GM18873 (cell line): Measurements from ENCODE around the gene MTMR2.

Experiments used
- ATAC-seq: cut with Tn5 transposase; IDR thresholded peaks from one replicate; pipeline ENCODE4 v1.9.1; 2021; ENCODE audit warnings: mild to moderate bottlenecking, moderate library complexity, moderate number of reproducible peaks; ENCODE audit not compliant: unreplicated experiment, low FRiP score

The MTMR2 gene

DNA sequence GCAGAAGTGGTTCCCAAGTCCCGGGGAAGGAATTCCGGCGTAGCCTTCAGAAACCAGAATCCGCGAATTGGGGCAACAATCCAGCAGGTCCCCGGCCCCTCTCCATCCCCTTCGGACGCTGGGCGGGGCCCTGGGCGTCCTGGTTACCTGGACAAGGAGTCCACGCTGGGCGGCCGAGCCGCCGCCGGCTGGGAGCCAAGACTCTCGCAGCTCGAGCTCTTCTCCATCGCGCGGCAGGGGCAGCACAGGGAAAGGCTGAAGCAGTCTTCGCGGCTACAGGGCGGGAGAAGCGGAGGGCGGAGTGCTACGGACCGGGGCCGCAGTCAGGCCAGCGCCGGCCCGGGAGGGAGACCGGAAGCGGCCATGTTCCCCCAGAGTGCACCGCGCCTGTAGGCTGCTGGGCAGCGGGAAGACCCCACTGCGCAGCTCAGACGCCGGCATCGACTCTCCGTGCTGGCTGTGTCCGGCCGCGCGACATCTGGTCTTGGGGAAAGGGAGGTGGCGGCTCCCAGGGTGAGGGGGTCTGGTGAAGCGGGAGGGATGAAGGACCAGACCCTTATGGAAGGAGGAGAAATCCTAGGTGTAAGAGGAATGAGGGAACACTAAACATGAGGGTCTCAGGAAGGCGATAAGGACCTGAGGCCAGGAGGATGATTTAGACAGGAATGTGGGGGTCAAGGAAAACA, at the start of gene MTMR2:
MTMR2 (minus strand) TSS at position 380 of the 686 bp plus-strand sequence; CDS start at position 227, 153 bp downstream.
- peak; percentile 95 for ATAC-seq

- ATAC-seq: no peak
Measured at GRCh38 chr11:95972060-95972459, 48.2 kb upstream of the MTMR2 start.

- ATAC-seq: no peak
Measured at GRCh38 chr11:95968585-95968984, 44.7 kb upstream of the MTMR2 start.

DNA sequence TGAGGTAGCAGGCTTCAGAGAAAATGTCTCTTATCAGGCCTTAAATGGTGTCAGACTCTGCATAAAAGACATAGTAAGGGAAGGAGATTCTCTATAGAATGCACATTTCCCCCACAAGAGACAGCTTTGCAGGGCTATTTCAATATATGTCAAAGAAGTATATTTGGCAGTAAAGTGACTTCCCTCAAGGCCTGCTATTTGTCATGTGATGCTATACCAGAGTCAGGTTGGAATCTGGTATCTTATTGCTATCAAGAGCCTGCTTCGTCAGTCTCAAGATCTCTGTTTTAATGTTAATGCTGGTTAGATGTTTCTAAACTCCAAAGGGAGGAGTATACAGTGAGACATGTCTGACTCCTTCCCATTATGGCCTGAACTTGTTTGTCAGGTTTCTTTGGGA, 40.4 kb upstream of the MTMR2 start:
- no peak for ATAC-seq

- ATAC-seq: no peak
Measured at GRCh38 chr11:95961758-95962157, 37.9 kb upstream of the MTMR2 start.

GRCh38 chr11:95950905-95951304, 27.0 kb upstream of the MTMR2 start:
- ATAC-seq: no peak

DNA sequence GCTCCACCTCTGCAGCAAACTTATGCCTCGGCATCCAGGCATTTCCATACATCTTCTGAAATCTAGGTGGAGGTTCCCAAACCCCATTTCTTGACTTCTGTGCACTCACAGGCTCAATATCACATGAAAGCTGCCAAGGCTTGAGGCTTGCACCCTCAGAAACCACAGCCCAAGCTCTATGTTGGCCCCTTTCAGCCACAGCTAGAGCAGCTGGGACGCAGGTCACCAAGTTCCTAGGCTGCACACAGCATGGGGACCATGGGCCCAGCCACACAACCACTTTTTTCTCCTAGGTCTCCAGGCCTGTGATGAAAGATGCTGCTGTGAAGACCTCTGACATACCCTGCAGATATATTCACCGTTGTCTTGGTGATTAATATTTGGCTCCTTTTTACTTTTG, 24.7 kb upstream of the MTMR2 start:
- no peak for ATAC-seq

DNA sequence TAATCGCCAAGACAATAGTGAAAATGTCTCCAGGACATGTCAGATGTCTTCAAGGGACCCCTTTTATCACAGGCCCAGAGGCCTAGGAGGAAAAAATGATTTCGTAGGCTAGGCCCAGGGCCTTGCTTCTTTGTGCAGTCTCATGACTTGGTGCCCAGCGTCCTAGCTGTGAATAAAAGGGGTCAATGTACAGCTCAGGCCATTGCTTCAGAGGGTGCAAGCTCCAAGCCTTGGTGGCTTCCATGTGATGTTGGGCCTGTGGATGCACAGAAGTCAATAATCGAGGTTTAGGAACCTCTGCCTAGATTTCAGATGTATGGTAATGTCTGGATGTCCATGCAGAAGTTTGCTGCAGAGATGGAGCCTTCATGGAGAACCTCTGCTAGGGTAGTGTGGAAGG, 20.7 kb upstream of the MTMR2 start:
- ATAC-seq: no peak

DNA sequence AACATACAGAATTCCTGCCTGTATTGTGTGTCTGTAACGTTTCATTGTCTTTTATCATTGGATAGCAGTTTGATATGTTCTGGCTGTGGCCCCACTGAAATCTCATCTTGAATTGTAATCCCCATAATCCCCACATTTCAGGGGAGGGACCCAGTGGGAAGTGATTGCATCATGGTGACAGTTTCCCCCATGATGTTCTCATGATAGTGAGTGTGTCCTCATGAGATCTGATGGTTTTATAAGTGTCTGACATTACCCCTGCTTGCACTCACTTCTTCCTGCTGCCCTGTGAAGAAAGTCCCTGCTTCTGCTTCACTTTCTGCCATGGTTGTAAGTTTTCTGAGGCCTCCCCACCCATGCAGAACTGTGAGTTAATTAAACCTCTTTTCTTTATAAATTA, 19.6 kb upstream of the MTMR2 start:
- ATAC-seq: no peak

GRCh38 chr11:95939091-95939490, 15.2 kb upstream of the MTMR2 start:
- ATAC-seq: no peak

DNA sequence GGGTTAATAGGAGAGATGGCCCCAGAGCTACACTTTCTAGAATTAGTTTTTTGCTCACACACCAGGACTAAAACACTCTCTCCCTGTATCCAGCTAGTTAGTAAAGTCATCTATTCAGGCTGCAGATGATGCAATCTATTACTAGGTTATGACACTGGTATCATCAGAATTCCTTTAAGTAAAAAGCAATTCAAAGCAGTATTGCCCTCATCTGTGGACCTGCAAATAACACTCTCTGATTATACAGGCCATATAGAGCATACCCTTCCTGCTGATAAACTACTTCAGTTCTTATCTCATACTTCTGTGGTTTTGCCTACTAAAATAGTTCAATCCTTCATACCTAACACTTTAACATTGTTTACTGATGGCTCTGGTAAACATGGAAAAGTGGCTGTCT, 13.5 kb upstream of the MTMR2 start:
- ATAC-seq: no peak

DNA sequence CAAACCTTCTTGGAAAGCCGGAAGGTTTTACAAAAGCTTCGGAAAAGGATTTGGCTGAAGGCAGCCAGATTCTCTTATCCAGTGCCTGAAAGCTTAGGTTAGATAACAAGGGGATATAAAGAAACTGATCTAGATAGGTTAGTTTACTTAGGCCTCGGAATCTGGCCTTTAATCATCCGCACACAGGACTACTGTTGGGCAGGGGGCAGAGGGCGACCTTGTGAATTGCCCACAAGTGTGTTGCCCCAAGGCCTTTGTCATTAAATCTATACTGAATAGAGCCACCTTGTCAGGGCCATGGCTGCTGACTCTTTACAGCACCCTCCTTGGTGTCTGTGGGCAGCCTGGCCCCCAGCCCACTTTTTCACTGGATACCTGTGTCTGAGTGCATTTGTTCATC, 9.7 kb upstream of the MTMR2 start:
- no peak for ATAC-seq

DNA sequence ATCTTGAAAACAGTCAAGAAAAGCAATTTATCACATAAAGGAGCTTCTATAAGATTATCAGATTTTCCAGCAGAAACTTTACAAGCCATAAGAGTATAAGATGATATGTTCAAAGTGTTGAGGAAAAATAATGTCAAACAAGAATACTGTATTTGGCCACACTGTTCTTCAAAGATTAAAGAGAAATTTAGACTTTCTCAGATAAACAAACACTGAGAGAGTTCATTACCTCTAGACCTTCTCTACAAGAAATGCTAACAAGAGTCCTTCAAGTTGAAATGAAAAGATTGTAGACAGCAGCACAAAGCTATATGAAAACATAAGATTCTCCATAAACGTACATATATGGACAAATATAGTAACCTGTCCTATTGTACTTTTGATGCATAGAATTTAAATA, 8.0 kb upstream of the MTMR2 start:
- no peak for ATAC-seq

- ATAC-seq: no peak
Measured at GRCh38 chr11:95930948-95931347, 7.0 kb upstream of the MTMR2 start.

DNA sequence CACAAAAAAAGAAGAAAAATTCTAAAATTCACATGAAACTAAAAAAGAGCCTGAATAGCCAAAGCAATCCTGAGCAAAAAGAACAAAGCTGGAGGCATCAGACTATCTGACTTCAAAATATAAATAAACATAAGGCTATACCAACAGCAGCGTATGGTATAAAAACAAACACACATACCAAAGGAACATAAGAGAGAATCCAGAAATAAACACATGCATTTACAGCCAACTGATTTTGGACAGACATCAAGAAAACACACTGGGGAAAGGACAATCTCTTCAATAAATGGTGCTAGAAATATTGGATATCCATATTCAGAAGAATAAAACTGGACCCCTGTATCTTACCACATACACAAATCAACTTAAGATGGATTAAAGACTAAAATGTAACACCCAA, 2.8 kb upstream of the MTMR2 start:
- no peak for ATAC-seq

- ATAC-seq: no peak
Measured at GRCh38 chr11:95925011-95925410, 1.1 kb upstream of the MTMR2 start.

GRCh38 chr11:95924414-95924760, 480 bp upstream of the MTMR2 start:
- no peak for ATAC-seq

DNA sequence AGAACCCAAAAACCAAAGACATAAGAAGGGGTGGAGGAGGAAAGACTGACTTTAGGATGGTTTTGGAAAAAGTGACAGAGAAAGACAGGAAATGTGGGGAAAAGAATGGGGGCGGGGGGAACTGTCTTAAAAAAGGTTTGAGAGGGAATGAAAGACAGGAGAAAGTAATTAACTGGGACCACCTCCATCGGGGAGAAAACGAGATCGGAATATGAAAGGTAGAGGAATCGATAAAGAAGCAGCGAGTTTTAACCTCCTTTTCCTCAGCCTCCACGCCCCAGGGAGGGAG, 524 bp downstream of the MTMR2 start:
- ATAC-seq: no peak

- no peak for ATAC-seq
Measured at GRCh38 chr11:95922536-95923438, 1.1 kb downstream of the MTMR2 start.

GRCh38 chr11:95922099-95922498, 1.8 kb downstream of the MTMR2 start:
- no peak for ATAC-seq

GRCh38 chr11:95920460-95921105, 3.3 kb downstream of the MTMR2 start:
- no peak for ATAC-seq

DNA sequence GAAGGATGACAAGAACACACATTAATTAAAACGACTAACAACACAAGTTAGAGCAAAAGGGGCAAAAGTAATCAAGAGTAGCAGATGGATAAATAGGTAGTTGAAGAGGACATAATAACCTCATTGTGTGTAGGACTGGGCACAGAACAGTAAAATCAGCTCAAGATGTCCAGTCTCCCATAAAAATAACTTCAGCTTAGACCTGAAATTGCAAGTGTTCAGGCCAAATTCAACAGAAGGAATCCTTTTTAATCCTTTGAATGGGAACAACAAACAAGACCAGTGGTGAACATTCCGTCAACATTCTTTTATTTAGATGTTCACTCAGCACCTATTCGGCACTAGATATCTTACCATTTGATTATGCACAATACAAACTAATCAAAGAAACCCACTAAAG, 4.4 kb downstream of the MTMR2 start:
- ATAC-seq: no peak
